Pulmonary artery endothelial cell (primary cell): Measurements from ENCODE around the gene H2BK1. TPM values are rescaled to one million over a fixed set of nuclear protein-coding genes. Genes with fewer than 3 reads are reported as not detected.
A peak's percentile ranks its signal among the peaks of the same experiment; 100 is the strongest.

Experiments used
- DNase-seq: peaks from one replicate; pipeline ENCODE4 v3.0.0-alpha.2; 2011; ENCODE audit warnings: low read depth, low spot score
- total RNA-seq: library from RNA; depleted of rRNA; stranded (reverse); fragments of >200 nt; gene quantifications from 2 replicates; pipeline ENCODE4 v1.2.3, GENCODE V29; 2014

Gene H2BK1
- total RNA-seq, 1 donor from 2014 or later, result not detected

- peak; percentile 60 for DNase-seq
These were observed 22.8 kb upstream of the H2BK1 start for GRCh38 chr7:151232917-151233701.

- DNase-seq, result peak; percentile 57
These were observed 22.0 kb upstream of the H2BK1 start, which contains the start of gene CHPF2 for GRCh38 chr7:151232091-151232916. Gene CHPF2 (plus strand): TSS chr7:151232483. CDS start chr7:151234012, 1,529 bp downstream.

GRCh38 chr7:151231080-151231479, 20.8 kb upstream of the H2BK1 start:
- no peak for DNase-seq

- DNase-seq, result no peak
These were observed 19.0 kb upstream of the H2BK1 start for GRCh38 chr7:151229249-151229648.

GRCh38 chr7:151228024-151228866, 18.0 kb upstream of the H2BK1 start:
- DNase-seq, result no peak

- peak; percentile 97 for DNase-seq
These were observed 16.8 kb upstream of the H2BK1 start, which contains the start of gene ABCF2 for GRCh38 chr7:151226875-151227782. Gene ABCF2 (minus strand): TSS chr7:151227205. CDS start chr7:151226458, 747 bp downstream.

- no peak for DNase-seq
These were observed 16.2 kb upstream of the H2BK1 start for GRCh38 chr7:151226560-151226874.

GRCh38 chr7:151225948-151226510, 15.7 kb upstream of the H2BK1 start:
- DNase-seq, result no peak

- DNase-seq, result no peak
These were observed 13.4 kb upstream of the H2BK1 start for GRCh38 chr7:151223728-151224127.

GRCh38 chr7:151218170-151218569, 7.9 kb upstream of the H2BK1 start:
- DNase-seq, result no peak

- no peak for DNase-seq
These were observed 5.1 kb upstream of the H2BK1 start for GRCh38 chr7:151215396-151215795.

- no peak for DNase-seq
These were observed 3.5 kb upstream of the H2BK1 start for GRCh38 chr7:151213826-151214225.

GRCh38 chr7:151212626-151213025, 2.3 kb upstream of the H2BK1 start:
- no peak for DNase-seq

GRCh38 chr7:151211155-151211772, 976 bp upstream of the H2BK1 start:
- no peak for DNase-seq

- DNase-seq, result no peak
These were observed 700 bp downstream of the H2BK1 start for GRCh38 chr7:151209588-151209987.

GRCh38 chr7:151208253-151208862, 1.9 kb downstream of the H2BK1 start:
- no peak for DNase-seq

- no peak for DNase-seq
These were observed 2.5 kb downstream of the H2BK1 start for GRCh38 chr7:151207804-151208203.

GRCh38 chr7:151207315-151207714, 3.0 kb downstream of the H2BK1 start:
- DNase-seq, result no peak

- no peak for DNase-seq
These were observed 3.4 kb downstream of the H2BK1 start for GRCh38 chr7:151206914-151207313.
